HEK293 (cell line): ENCODE measurements around the gene SLC51A.

Experiments used
- CTCF ChIA-PET: fragments of 350-600 bp; formaldehyde crosslinking; extraction: SDS; loops from one replicate; lab custom pipeline; 2021; ENCODE audit warnings: antibody characterized with exemption; lab: Yijun Ruan, JAX
- POLR2A ChIA-PET: fragments of 300-600 bp; formaldehyde crosslinking; extraction: SDS; loops from one replicate; lab custom pipeline; 2020; ENCODE audit warnings: antibody characterized with exemption, inconsistent platforms; lab: Yijun Ruan, JAX
- H3K27ac ChIP-seq: fragments of 200-500 bp; sonication (Bioruptor generic); 2 replicates; pipeline ENCODE4 v1.5.1; 2014; ENCODE audit warnings: low read depth, low read length, control low read depth, inconsistent platforms; ENCODE audit errors: extremely low read depth
- H3K36me3 ChIP-seq, 2 experiments: fragments of 200-500 bp in 1 of 2; sonication (Bioruptor generic) in 1 of 2; 1 replicate in 1 of 2; 2 replicates in 1 of 2; pipeline ENCODE4 v1.5.1; 2014 to 2017; ENCODE audit warnings: inconsistent platforms in 2 of 2, low read length in 2 of 2; ENCODE audit not compliant: control insufficient read depth in 2 of 2, insufficient read depth in 1 of 2
- H3K4me1 ChIP-seq: fragments of 200-500 bp; sonication (Bioruptor generic); 2 replicates; pipeline ENCODE4 v1.5.1; 2014; ENCODE audit warnings: mild to moderate bottlenecking, low read length, inconsistent platforms; ENCODE audit not compliant: control insufficient read depth, insufficient read depth
- H3K4me3 ChIP-seq: 2 replicates; pipeline ENCODE4 v1.5.1; 2011; ENCODE audit warnings: low read depth, mild to moderate bottlenecking, control low read depth, low read length, moderate library complexity
- H3K9me3 ChIP-seq: fragments of 200-500 bp; sonication (Bioruptor generic); 2 replicates; pipeline ENCODE4 v1.5.1; 2014; ENCODE audit warnings: low read depth, low read length, inconsistent platforms; ENCODE audit not compliant: control insufficient read depth, insufficient read depth
- BCL11B ChIP-seq: fragments of 450-650 bp; formaldehyde crosslinking; IDR thresholded peaks from 2 replicates; pipeline ENCODE4 v1.5.1; 2016; ENCODE audit warnings: low read depth, missing biosample characterization, missing genetic modification characterization
- KLF9 ChIP-seq: fragments of 450-650 bp; formaldehyde crosslinking; IDR thresholded peaks from 2 replicates; pipeline ENCODE4 v1.5.1; 2016; ENCODE audit warnings: missing biosample characterization, missing genetic modification characterization, low read depth
- PATZ1 ChIP-seq: fragments of 450-650 bp; formaldehyde crosslinking; IDR thresholded peaks from 2 replicates; pipeline ENCODE4 v1.5.1; 2016; ENCODE audit warnings: missing biosample characterization, missing genetic modification characterization
- SP7 ChIP-seq: fragments of 450-650 bp; formaldehyde crosslinking; IDR thresholded peaks from 2 replicates; pipeline ENCODE4 v1.5.1; 2016; ENCODE audit warnings: missing biosample characterization, missing genetic modification characterization
- YY2 ChIP-seq: fragments of 450-650 bp; formaldehyde crosslinking; IDR thresholded peaks from 2 replicates; pipeline ENCODE4 v1.5.1; 2016; ENCODE audit warnings: missing biosample characterization, missing genetic modification characterization
- ZBTB49 ChIP-seq: fragments of 450-650 bp; formaldehyde crosslinking; IDR thresholded peaks from 2 replicates; pipeline ENCODE4 v1.5.1; 2016; ENCODE audit warnings: missing biosample characterization, missing genetic modification characterization, low read depth
- ZBTB8A ChIP-seq: fragments of 450-650 bp; formaldehyde crosslinking; IDR thresholded peaks from 2 replicates; pipeline ENCODE4 v1.5.1; 2016; ENCODE audit warnings: missing biosample characterization, missing genetic modification characterization
- ZEB2 ChIP-seq: fragments of 450-650 bp; formaldehyde crosslinking; IDR thresholded peaks from 2 replicates; pipeline ENCODE4 v1.5.1; 2016; ENCODE audit warnings: missing biosample characterization, missing genetic modification characterization
- ZNF10 ChIP-seq: fragments of 450-650 bp; formaldehyde crosslinking; IDR thresholded peaks from 2 replicates; pipeline ENCODE4 v1.5.1; 2017; ENCODE audit warnings: missing biosample characterization, missing genetic modification characterization
- ZNF155 ChIP-seq: fragments of 450-650 bp; formaldehyde crosslinking; IDR thresholded peaks from 2 replicates; pipeline ENCODE4 v1.5.1; 2016; ENCODE audit warnings: missing biosample characterization, missing genetic modification characterization
- ZNF202 ChIP-seq: fragments of 450-650 bp; formaldehyde crosslinking; IDR thresholded peaks from 2 replicates; pipeline ENCODE4 v1.5.1; 2016; ENCODE audit warnings: missing biosample characterization, missing genetic modification characterization, borderline replicate concordance
- ZNF248 ChIP-seq: fragments of 450-650 bp; formaldehyde crosslinking; IDR thresholded peaks from 2 replicates; pipeline ENCODE4 v1.5.1; 2017; ENCODE audit warnings: missing biosample characterization, missing genetic modification characterization
- ZNF292 ChIP-seq: fragments of 450-650 bp; formaldehyde crosslinking; IDR thresholded peaks from 2 replicates; pipeline ENCODE4 v1.5.1; 2016; ENCODE audit warnings: low read depth, missing biosample characterization, missing genetic modification characterization, borderline replicate concordance
- ZNF391 ChIP-seq: fragments of 450-650 bp; formaldehyde crosslinking; IDR thresholded peaks from 2 replicates; pipeline ENCODE4 v1.5.1; 2016; ENCODE audit warnings: low read depth, missing biosample characterization, missing genetic modification characterization, borderline replicate concordance
- ZNF518A ChIP-seq: fragments of 450-650 bp; formaldehyde crosslinking; conservative IDR thresholded peaks from 2 replicates; pipeline ENCODE4 v1.5.1; 2016; ENCODE audit warnings: low read depth, missing biosample characterization, missing genetic modification characterization
- ZNF521 ChIP-seq: fragments of 450-650 bp; formaldehyde crosslinking; IDR thresholded peaks from 2 replicates; pipeline ENCODE4 v1.5.1; 2017; ENCODE audit warnings: missing biosample characterization, mild to moderate bottlenecking, missing genetic modification characterization
- ZNF707 ChIP-seq: fragments of 450-650 bp; formaldehyde crosslinking; IDR thresholded peaks from 2 replicates; pipeline ENCODE4 v1.5.1; 2016; ENCODE audit warnings: missing biosample characterization, missing genetic modification characterization

SLC51A gene

GRCh38 chr3:196193736-196194541 lies 22.4 kb upstream of the SLC51A start (continued):
- peak; percentile 17; the same call in 1 of the 2 replicates for TF ChIP-seq ZBTB8A (tag by site-specific recombination)

- POLR2A ChIA-PET, result no interaction called here
- H3K4me3 ChIP-seq, result no peak overlapping the region
- H3K27ac ChIP-seq, result no peak overlapping the region
- H3K36me3 ChIP-seq, result no peaks in the 10 kb centered on the region
- no peaks in the 10 kb centered on the region for H3K9me3 ChIP-seq
- no peaks in the 10 kb centered on the region for H3K4me1 ChIP-seq
- no peak for TF ChIP-seq ZNF292 (tag by site-specific recombination)
- TF ChIP-seq ZEB2 (tag by site-specific recombination), result no peak
- TF ChIP-seq ZNF521 (tag by site-specific recombination), result no peak
- TF ChIP-seq YY2 (tag by site-specific recombination), result no peak
- TF ChIP-seq ZNF391 (tag by site-specific recombination), result no peak
- TF ChIP-seq BCL11B (tag by site-specific recombination), result no peak
- TF ChIP-seq ZBTB8A (tag by site-specific recombination), result no peak
- no peak for TF ChIP-seq ZNF202 (tag by site-specific recombination)
- no peak for TF ChIP-seq KLF9 (tag by site-specific recombination)
- TF ChIP-seq ZBTB49, result no peak
- TF ChIP-seq ZNF707, result no peak
- no peak for TF ChIP-seq PATZ1 (tag by site-specific recombination)
- TF ChIP-seq ZNF155, result no peak
- no peak for TF ChIP-seq ZNF518A (tag by site-specific recombination)
- no peak for TF ChIP-seq ZNF10 (tag by site-specific recombination)
- no peak for TF ChIP-seq ZNF248 (tag by site-specific recombination)
- no peak for TF ChIP-seq SP7 (tag by site-specific recombination)
- CTCF ChIA-PET, result interaction anchor here (0.6 to 4.7 kb wide), 2 partner anchors 122 to 209 kb away, joined by 3 to 60 read pairs; no protein-coding TSS in a partner anchor
These were observed 21.8 kb upstream of the SLC51A start for GRCh38 chr3:196194542-196194915.
